Stomach (tissue), 4 donors: ENCODE results near the gene UGT2B17.

Experiments used
- EP300 ChIP-seq: sonication (generic); formaldehyde crosslinking; IDR thresholded peaks from one replicate; pipeline ENCODE4 v1.6.1; 2017; ENCODE audit warnings: antibody characterized with exemption
- POLR2A ChIP-seq, 4 donors: fragments of 450-650 bp; IDR thresholded peaks; one replicate each; pipeline ENCODE4 v1.6.1; 2016; ENCODE audit warnings: antibody characterized with exemption in 4 of 4, control low read depth in 2 of 4, mild to moderate bottlenecking in 1 of 4, moderate library complexity in 1 of 4
- POLR2AphosphoS5 ChIP-seq, 3 donors: sonication (generic); formaldehyde crosslinking; IDR thresholded peaks; one replicate each; pipeline ENCODE4 v1.6.1; 2016; ENCODE audit warnings: antibody characterized with exemption in 3 of 3
- TF ChIP-seq, protein P1 (sequence below), 7 experiments: fragments of 450-650 bp in 4 of 7; fragments of 200-600 bp in 3 of 7; sonication (generic) in 3 of 7; IDR thresholded peaks; one replicate each; pipeline ENCODE4 v1.5.1; 2016 to 2019; ENCODE audit warnings: antibody characterized with exemption in 7 of 7, control low read depth in 2 of 7, mild to moderate bottlenecking in 1 of 7

DNA sequence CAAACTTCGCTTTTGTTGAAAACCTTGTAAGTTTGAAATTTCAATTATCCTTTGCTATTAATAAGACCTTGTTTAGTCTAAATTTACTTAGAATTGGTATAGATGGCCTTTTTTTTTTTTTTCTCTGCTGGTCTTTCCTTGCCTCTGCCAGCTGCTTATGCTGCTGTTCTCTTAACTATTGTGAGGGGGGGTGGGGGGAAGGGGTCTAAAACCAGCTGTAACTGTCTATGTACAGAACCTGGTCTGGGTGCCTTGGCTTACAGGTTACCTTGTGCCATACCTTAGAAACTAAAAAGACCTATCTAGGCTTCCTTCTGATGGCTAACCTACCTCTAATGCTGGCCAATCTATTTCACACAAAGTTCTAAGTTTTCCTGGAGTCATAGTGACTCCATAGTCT lies 1.0 kb downstream of the UGT2B17 start:
- TF ChIP-seq, protein P1, sequence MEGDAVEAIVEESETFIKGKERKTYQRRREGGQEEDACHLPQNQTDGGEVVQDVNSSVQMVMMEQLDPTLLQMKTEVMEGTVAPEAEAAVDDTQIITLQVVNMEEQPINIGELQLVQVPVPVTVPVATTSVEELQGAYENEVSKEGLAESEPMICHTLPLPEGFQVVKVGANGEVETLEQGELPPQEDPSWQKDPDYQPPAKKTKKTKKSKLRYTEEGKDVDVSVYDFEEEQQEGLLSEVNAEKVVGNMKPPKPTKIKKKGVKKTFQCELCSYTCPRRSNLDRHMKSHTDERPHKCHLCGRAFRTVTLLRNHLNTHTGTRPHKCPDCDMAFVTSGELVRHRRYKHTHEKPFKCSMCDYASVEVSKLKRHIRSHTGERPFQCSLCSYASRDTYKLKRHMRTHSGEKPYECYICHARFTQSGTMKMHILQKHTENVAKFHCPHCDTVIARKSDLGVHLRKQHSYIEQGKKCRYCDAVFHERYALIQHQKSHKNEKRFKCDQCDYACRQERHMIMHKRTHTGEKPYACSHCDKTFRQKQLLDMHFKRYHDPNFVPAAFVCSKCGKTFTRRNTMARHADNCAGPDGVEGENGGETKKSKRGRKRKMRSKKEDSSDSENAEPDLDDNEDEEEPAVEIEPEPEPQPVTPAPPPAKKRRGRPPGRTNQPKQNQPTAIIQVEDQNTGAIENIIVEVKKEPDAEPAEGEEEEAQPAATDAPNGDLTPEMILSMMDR (IDR thresholded peaks at IDR 0.05), result no peak
- TF ChIP-seq POLR2AphosphoS5 (IDR thresholded peaks at IDR 0.05) (no peak), POLR2A (IDR thresholded peaks at IDR 0.05) (no peak), EP300 (no peak)
